ENCODE measurements around the gene RIN2.

DNA sequence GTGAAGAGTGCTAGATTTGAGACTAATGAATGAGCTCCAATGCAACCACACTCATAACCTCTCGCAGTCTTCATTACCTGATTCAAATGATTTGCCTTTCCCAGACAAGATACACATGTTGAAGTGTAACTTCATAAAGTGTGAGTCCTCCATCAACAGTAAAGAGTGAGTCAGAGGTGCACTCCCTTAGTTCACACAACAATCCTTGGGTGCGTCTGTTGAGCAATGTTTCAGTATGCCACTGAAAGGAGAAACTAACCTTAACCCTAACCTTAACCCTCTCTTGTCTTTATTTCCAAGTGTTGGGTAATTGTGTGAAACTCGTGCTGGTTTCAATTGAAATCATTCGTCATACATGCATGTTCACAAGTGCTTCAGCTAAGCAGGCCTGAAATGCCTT, 21.0 kb upstream of the RIN2 start:
- TF ChIP-seq CTCF (IDR thresholded peaks at IDR 0.05; ENCODE audit: low read depth, low read length, missing input control) (no peak), EGR1 (IDR thresholded peaks at IDR 0.05; ENCODE audit: low read depth in 2 of 2) (no peak), FOXA1 (IDR thresholded peaks at IDR 0.05) (no peak), TAF1 (conservative IDR thresholded peaks at IDR 0.05) (no peak)
- TF ChIP-seq, protein P1, sequence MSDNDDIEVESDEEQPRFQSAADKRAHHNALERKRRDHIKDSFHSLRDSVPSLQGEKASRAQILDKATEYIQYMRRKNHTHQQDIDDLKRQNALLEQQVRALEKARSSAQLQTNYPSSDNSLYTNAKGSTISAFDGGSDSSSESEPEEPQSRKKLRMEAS (IDR thresholded peaks at IDR 0.05): no peak

All from liver (tissue), 3 donors.